GM23338 (cell line): ENCODE results near the gene PRKAR1B. TPM values are rescaled to one million over a fixed set of nuclear protein-coding genes. Genes with fewer than 3 reads are reported as not detected.

Experiments
- ATAC-seq: fragments of 200-7000 bp; cut with Tn5 transposase; 3 replicates; pipeline ENCODE4 v1.9.1; 2020
- DNase-seq: peaks from one replicate; pipeline ENCODE4 v3.0.0-alpha.2; 2015; ENCODE audit warnings: low spot score
- H2AFZ ChIP-seq: fragments of 200-600 bp; sonication (generic); 2 replicates; pipeline ENCODE4 v1.8.0; 2016; ENCODE audit warnings: antibody characterized with exemption, mild to moderate bottlenecking, moderate library complexity
- H3F3A ChIP-seq: fragments of 200-600 bp; sonication (generic); replicated peaks from 2 replicates; pipeline ENCODE4 v1.8.0; 2017; ENCODE audit warnings: antibody characterized with exemption, mixed run types, low read depth
- H3K27ac ChIP-seq: fragments of 200-600 bp; sonication (generic); 2 replicates; pipeline ENCODE4 v1.6.1; 2016; ENCODE audit warnings: low read depth
- H3K27me3 ChIP-seq: fragments of 200-600 bp; sonication (generic); 2 replicates; pipeline ENCODE4 v1.8.0; 2016; ENCODE audit warnings: mild to moderate bottlenecking, mixed run types, moderate library complexity; ENCODE audit not compliant: insufficient read depth
- H3K36me3 ChIP-seq: fragments of 200-600 bp; sonication (generic); 2 replicates; pipeline ENCODE4 v1.8.0; 2016; ENCODE audit warnings: mild to moderate bottlenecking; ENCODE audit not compliant: insufficient read depth
- H3K4me1 ChIP-seq: fragments of 200-600 bp; sonication (generic); 2 replicates; pipeline ENCODE4 v1.8.0; 2016; ENCODE audit warnings: mild to moderate bottlenecking, moderate library complexity; ENCODE audit not compliant: insufficient read depth
- H3K4me2 ChIP-seq: fragments of 200-600 bp; sonication (generic); 2 replicates; pipeline ENCODE4 v1.7.1; 2017; ENCODE audit warnings: mixed run types
- H3K4me3 ChIP-seq: fragments of 200-600 bp; sonication (generic); 2 replicates; pipeline ENCODE4 v1.6.1; 2016; ENCODE audit warnings: mixed run types
- H3K79me2 ChIP-seq: fragments of 200-600 bp; sonication (generic); replicated peaks from 2 replicates; pipeline ENCODE4 v1.8.0; 2017; ENCODE audit warnings: mild to moderate bottlenecking; ENCODE audit not compliant: insufficient read depth
- H3K9me2 ChIP-seq: fragments of 200-600 bp; sonication (generic); 2 replicates; pipeline ENCODE4 v1.8.0; 2017; ENCODE audit not compliant: insufficient read depth
- H4K20me1 ChIP-seq: fragments of 200-600 bp; sonication (generic); replicated peaks from 2 replicates; pipeline ENCODE4 v1.8.0; 2017; ENCODE audit warnings: mild to moderate bottlenecking; ENCODE audit not compliant: insufficient read depth
- H3K27ac Mint-ChIP-seq: 2 replicates; pipeline ENCODE4 v1.8.0; 2020; ENCODE audit warnings: inconsistent platforms, mild to moderate bottlenecking, moderate library complexity, mixed read lengths
- H3K27me3 Mint-ChIP-seq: 3 replicates; pipeline ENCODE4 v1.8.0; 2022; ENCODE audit warnings: low read depth, mild to moderate bottlenecking, moderate library complexity, mixed read lengths, inconsistent platforms; ENCODE audit not compliant: insufficient read depth, poor library complexity
- H3K36me3 Mint-ChIP-seq: 3 replicates; pipeline ENCODE4 v1.8.0; 2021; ENCODE audit warnings: low read depth, mild to moderate bottlenecking, inconsistent platforms, moderate library complexity, mixed read lengths
- H3K4me1 Mint-ChIP-seq: 3 replicates; pipeline ENCODE4 v1.8.0; 2020; ENCODE audit warnings: mild to moderate bottlenecking, inconsistent platforms, mixed read lengths
- H3K4me3 Mint-ChIP-seq: 3 replicates; pipeline ENCODE4 v1.8.0; 2021; ENCODE audit warnings: moderate library complexity, mild to moderate bottlenecking, inconsistent platforms, mixed read lengths
- H3K9me3 Mint-ChIP-seq: 3 replicates; pipeline ENCODE4 v1.8.0; 2020; ENCODE audit warnings: moderate library complexity, mild to moderate bottlenecking, inconsistent platforms, mixed read lengths
- CREB1 ChIP-seq: fragments of 250-450 bp; sonication (Bioruptor Pico); IDR thresholded peaks from 2 replicates; pipeline ENCODE4 v1.5.0; 2020; ENCODE audit warnings: low read depth, mild to moderate bottlenecking, moderate library complexity
- EZH2 ChIP-seq: fragments of 200-600 bp; sonication (generic); IDR thresholded peaks from one replicate; pipeline ENCODE4 v1.8.0; 2017; ENCODE audit warnings: antibody characterized with exemption, mild to moderate bottlenecking, low read depth; ENCODE audit not compliant: unreplicated experiment
- EZH2phosphoT487 ChIP-seq: fragments of 200-600 bp; sonication (generic); IDR thresholded peaks from one replicate; pipeline ENCODE4 v1.8.1; 2018; ENCODE audit warnings: antibody characterized with exemption; ENCODE audit not compliant: unreplicated experiment
- JUNB ChIP-seq: IDR thresholded peaks from one replicate; pipeline ENCODE4 v1.6.1; 2016; ENCODE audit warnings: antibody characterized with exemption; ENCODE audit not compliant: unreplicated experiment
- NANOG ChIP-seq: IDR thresholded peaks from 2 replicates; pipeline ENCODE4 v1.6.1; 2016; ENCODE audit warnings: antibody characterized with exemption, borderline replicate concordance
- POLR2AphosphoS5 ChIP-seq: IDR thresholded peaks from 2 replicates; pipeline ENCODE4 v1.6.1; 2016; ENCODE audit warnings: antibody characterized with exemption, low read depth
- STAT1 ChIP-seq: IDR thresholded peaks from one replicate; pipeline ENCODE4 v1.6.1; 2016; ENCODE audit warnings: antibody characterized with exemption; ENCODE audit not compliant: unreplicated experiment
- ZNF114 ChIP-seq: fragments of 250-450 bp; sonication (Bioruptor Pico); IDR thresholded peaks from 2 replicates; pipeline ENCODE4 v1.5.0; 2020; ENCODE audit warnings: mild to moderate bottlenecking, moderate library complexity
- ZNF331 ChIP-seq: fragments of 250-450 bp; sonication (Bioruptor Pico); IDR thresholded peaks from 2 replicates; pipeline ENCODE4 v1.5.0; 2020; ENCODE audit warnings: low read depth, mild to moderate bottlenecking, moderate library complexity
- polyA plus RNA-seq: library from polyadenylated mRNA; unstranded; fragments of >200 nt; fragmentation: Nextera tagmentation; extraction: Ambion mirVana; gene quantifications from 2 replicates; pipeline ENCODE4 v1.2.1, GENCODE V29; 2016
- total RNA-seq: library from RNA; depleted of rRNA; stranded (reverse); fragments of >200 nt; shearing (Covaris generic); gene quantifications from 2 replicates; pipeline ENCODE4 v1.2.3, GENCODE V29; 2014
- TF ChIP-seq, protein P1 (sequence below): fragments of 250-450 bp; sonication (Bioruptor Pico); IDR thresholded peaks from 2 replicates; pipeline ENCODE4 v1.5.0; 2020; ENCODE audit warnings: mild to moderate bottlenecking, moderate library complexity
- TF ChIP-seq, protein P2 (sequence below): IDR thresholded peaks from one replicate; pipeline ENCODE4 v1.6.1; 2018; ENCODE audit warnings: antibody characterized with exemption; ENCODE audit not compliant: unreplicated experiment
- TF ChIP-seq, protein P3 (sequence below): IDR thresholded peaks from 2 replicates; pipeline ENCODE4 v1.6.1; 2016; ENCODE audit warnings: antibody characterized with exemption
- TF ChIP-seq, protein P4 (sequence below), 2 experiments: fragments of 200-600 bp in 1 of 2; sonication (generic) in 1 of 2; conservative IDR thresholded peaks; 2 replicates each; pipeline versions ENCODE4 v1.5.1 to v1.6.1; 2016 to 2017; ENCODE audit warnings: antibody characterized with exemption in 2 of 2, low read depth in 2 of 2, mild to moderate bottlenecking in 2 of 2, moderate library complexity in 1 of 2

The PRKAR1B gene
- total and polyA plus RNA-seq, 2 experiments from 2014 or later: 35.7 to 36.7 TPM

DNA sequence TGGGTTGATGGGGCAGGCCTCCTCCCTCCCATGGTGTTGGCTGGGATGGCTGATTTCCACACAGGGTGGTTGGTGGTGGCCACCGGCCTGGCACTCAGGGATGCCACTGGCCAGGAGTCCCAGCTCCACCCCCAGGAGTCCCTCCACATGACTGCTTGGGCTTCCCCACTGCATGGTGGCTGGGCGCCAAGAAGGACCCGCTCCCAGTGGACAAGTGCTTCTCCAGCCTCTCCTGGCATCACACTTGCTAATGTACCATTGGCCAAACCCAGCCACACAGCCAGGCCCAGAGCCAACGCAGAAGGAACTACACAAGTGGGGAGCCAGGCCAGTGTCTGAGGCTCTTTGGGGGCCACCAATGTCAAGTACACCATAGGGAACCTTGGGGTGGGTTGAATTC lies 74.2 kb downstream of the PRKAR1B start:
- no peaks in the 10 kb centered on the region for H3K27me3 ChIP-seq
- H3K36me3 ChIP-seq: no peaks in the 10 kb centered on the region
- no peak overlapping the region for H3K4me3 ChIP-seq
- H3K4me3 Mint-ChIP-seq: no peak overlapping the region
- H3K27ac Mint-ChIP-seq: no peak overlapping the region
- H3K4me2 ChIP-seq: no peak overlapping the region
- no peaks in the 10 kb centered on the region for H4K20me1 ChIP-seq
- no peak overlapping the region for H3K27ac ChIP-seq
- H3F3A ChIP-seq: no peaks in the 10 kb centered on the region
- peaks cover 11% of the 10 kb centered on the region; the same call in 2 of the 3 replicates for H3K9me3 Mint-ChIP-seq
- ATAC-seq (no peak), DNase-seq (no peak)
- H3K9me2 ChIP-seq: peaks cover 20% of the 10 kb centered on the region
- H3K27me3 Mint-ChIP-seq: peaks cover 2% of the 10 kb centered on the region
- peaks cover 8% of the 10 kb centered on the region for H3K36me3 Mint-ChIP-seq
- peaks cover 40% of the 10 kb centered on the region for H3K79me2 ChIP-seq
- TF ChIP-seq NANOG (no peak), CREB1 (CRISPR knock-in tag) (no peak), EZH2 (no peak), EZH2phosphoT487 (no peak), POLR2AphosphoS5 (no peak), ZNF114 (CRISPR knock-in tag) (no peak), STAT1 (no peak), ZNF331 (no peak), JUNB (no peak)
- TF ChIP-seq, protein P1, sequence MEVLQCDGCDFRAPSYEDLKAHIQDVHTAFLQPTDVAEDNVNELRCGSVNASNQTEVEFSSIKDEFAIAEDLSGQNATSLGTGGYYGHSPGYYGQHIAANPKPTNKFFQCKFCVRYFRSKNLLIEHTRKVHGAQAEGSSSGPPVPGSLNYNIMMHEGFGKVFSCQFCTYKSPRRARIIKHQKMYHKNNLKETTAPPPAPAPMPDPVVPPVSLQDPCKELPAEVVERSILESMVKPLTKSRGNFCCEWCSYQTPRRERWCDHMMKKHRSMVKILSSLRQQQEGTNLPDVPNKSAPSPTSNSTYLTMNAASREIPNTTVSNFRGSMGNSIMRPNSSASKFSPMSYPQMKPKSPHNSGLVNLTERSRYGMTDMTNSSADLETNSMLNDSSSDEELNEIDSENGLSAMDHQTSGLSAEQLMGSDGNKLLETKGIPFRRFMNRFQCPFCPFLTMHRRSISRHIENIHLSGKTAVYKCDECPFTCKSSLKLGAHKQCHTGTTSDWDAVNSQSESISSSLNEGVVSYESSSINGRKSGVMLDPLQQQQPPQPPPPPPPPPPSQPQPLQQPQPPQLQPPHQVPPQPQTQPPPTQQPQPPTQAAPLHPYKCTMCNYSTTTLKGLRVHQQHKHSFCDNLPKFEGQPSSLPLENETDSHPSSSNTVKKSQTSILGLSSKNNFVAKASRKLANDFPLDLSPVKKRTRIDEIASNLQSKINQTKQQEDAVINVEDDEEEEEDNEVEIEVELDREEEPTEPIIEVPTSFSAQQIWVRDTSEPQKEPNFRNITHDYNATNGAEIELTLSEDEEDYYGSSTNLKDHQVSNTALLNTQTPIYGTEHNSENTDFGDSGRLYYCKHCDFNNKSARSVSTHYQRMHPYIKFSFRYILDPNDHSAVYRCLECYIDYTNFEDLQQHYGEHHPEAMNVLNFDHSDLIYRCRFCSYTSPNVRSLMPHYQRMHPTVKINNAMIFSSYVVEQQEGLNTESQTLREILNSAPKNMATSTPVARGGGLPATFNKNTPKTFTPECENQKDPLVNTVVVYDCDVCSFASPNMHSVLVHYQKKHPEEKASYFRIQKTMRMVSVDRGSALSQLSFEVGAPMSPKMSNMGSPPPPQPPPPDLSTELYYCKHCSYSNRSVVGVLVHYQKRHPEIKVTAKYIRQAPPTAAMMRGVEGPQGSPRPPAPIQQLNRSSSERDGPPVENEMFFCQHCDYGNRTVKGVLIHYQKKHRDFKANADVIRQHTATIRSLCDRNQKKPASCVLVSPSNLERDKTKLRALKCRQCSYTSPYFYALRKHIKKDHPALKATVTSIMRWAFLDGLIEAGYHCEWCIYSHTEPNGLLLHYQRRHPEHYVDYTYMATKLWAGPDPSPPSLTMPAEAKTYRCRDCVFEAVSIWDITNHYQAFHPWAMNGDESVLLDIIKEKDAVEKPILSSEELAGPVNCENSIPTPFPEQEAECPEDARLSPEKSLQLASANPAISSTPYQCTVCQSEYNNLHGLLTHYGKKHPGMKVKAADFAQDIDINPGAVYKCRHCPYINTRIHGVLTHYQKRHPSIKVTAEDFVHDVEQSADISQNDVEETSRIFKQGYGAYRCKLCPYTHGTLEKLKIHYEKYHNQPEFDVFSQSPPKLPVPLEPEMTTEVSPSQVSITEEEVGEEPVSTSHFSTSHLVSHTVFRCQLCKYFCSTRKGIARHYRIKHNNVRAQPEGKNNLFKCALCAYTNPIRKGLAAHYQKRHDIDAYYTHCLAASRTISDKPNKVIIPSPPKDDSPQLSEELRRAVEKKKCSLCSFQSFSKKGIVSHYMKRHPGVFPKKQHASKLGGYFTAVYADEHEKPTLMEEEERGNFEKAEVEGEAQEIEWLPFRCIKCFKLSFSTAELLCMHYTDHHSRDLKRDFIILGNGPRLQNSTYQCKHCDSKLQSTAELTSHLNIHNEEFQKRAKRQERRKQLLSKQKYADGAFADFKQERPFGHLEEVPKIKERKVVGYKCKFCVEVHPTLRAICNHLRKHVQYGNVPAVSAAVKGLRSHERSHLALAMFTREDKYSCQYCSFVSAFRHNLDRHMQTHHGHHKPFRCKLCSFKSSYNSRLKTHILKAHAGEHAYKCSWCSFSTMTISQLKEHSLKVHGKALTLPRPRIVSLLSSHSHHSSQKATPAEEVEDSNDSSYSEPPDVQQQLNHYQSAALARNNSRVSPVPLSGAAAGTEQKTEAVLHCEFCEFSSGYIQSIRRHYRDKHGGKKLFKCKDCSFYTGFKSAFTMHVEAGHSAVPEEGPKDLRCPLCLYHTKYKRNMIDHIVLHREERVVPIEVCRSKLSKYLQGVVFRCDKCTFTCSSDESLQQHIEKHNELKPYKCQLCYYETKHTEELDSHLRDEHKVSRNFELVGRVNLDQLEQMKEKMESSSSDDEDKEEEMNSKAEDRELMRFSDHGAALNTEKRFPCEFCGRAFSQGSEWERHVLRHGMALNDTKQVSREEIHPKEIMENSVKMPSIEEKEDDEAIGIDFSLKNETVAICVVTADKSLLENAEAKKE (CRISPR knock-in tag): no peak
- TF ChIP-seq, protein P2, sequence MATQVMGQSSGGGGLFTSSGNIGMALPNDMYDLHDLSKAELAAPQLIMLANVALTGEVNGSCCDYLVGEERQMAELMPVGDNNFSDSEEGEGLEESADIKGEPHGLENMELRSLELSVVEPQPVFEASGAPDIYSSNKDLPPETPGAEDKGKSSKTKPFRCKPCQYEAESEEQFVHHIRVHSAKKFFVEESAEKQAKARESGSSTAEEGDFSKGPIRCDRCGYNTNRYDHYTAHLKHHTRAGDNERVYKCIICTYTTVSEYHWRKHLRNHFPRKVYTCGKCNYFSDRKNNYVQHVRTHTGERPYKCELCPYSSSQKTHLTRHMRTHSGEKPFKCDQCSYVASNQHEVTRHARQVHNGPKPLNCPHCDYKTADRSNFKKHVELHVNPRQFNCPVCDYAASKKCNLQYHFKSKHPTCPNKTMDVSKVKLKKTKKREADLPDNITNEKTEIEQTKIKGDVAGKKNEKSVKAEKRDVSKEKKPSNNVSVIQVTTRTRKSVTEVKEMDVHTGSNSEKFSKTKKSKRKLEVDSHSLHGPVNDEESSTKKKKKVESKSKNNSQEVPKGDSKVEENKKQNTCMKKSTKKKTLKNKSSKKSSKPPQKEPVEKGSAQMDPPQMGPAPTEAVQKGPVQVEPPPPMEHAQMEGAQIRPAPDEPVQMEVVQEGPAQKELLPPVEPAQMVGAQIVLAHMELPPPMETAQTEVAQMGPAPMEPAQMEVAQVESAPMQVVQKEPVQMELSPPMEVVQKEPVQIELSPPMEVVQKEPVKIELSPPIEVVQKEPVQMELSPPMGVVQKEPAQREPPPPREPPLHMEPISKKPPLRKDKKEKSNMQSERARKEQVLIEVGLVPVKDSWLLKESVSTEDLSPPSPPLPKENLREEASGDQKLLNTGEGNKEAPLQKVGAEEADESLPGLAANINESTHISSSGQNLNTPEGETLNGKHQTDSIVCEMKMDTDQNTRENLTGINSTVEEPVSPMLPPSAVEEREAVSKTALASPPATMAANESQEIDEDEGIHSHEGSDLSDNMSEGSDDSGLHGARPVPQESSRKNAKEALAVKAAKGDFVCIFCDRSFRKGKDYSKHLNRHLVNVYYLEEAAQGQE: no peak
- TF ChIP-seq, protein P3, sequence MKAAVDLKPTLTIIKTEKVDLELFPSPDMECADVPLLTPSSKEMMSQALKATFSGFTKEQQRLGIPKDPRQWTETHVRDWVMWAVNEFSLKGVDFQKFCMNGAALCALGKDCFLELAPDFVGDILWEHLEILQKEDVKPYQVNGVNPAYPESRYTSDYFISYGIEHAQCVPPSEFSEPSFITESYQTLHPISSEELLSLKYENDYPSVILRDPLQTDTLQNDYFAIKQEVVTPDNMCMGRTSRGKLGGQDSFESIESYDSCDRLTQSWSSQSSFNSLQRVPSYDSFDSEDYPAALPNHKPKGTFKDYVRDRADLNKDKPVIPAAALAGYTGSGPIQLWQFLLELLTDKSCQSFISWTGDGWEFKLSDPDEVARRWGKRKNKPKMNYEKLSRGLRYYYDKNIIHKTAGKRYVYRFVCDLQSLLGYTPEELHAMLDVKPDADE: no peak
- TF ChIP-seq, protein P4, sequence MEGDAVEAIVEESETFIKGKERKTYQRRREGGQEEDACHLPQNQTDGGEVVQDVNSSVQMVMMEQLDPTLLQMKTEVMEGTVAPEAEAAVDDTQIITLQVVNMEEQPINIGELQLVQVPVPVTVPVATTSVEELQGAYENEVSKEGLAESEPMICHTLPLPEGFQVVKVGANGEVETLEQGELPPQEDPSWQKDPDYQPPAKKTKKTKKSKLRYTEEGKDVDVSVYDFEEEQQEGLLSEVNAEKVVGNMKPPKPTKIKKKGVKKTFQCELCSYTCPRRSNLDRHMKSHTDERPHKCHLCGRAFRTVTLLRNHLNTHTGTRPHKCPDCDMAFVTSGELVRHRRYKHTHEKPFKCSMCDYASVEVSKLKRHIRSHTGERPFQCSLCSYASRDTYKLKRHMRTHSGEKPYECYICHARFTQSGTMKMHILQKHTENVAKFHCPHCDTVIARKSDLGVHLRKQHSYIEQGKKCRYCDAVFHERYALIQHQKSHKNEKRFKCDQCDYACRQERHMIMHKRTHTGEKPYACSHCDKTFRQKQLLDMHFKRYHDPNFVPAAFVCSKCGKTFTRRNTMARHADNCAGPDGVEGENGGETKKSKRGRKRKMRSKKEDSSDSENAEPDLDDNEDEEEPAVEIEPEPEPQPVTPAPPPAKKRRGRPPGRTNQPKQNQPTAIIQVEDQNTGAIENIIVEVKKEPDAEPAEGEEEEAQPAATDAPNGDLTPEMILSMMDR (conservative IDR thresholded peaks at IDR 0.05; ENCODE audit: low read depth in 2 of 2): no peak
- H3K4me1 Mint-ChIP-seq: no peaks in the 10 kb centered on the region
- H3K4me1 ChIP-seq: no peaks in the 10 kb centered on the region
- no peak overlapping the region for H2AFZ ChIP-seq
